GM19099 (cell line): ENCODE measurements around the gene NBPF6.
"Not testable (repeated sequence)": the region's sequence is repeated elsewhere in the genome, so short reads cannot be mapped to it uniquely, and the experiment has no call there.

Experiments used
- POLR2A ChIP-seq: IDR thresholded peaks from 3 replicates; pipeline ENCODE4 v1.6.1; 2011; ENCODE audit warnings: low read depth; ENCODE audit not compliant: insufficient read length; ENCODE audit errors: extremely low read depth

NBPF6 gene

GRCh38 chr1:108450043-108450442 is at the start of gene NBPF6:
TSS of gene NBPF6 (plus strand) at chr1:108450343. CDS start at chr1:108450602, 259 bp downstream.
- TF ChIP-seq POLR2A: not testable (repeated sequence)

- TF ChIP-seq POLR2A: no peak
Measured at GRCh38 chr1:108478429-108479015, 28.4 kb downstream of the NBPF6 start.

- no peak for TF ChIP-seq POLR2A
Measured at GRCh38 chr1:108482708-108483107, 32.6 kb downstream of the NBPF6 start.

- TF ChIP-seq POLR2A: no peak
Measured at GRCh38 chr1:108502138-108502537, 52.0 kb downstream of the NBPF6 start.

- TF ChIP-seq POLR2A: no peak
Measured at GRCh38 chr1:108502624-108503023, 52.5 kb downstream of the NBPF6 start.

- TF ChIP-seq POLR2A: no peak
Measured at GRCh38 chr1:108503062-108503733, 53.1 kb downstream of the NBPF6 start.

GRCh38 chr1:108504447-108504846 is 54.3 kb downstream of the NBPF6 start:
- no peak for TF ChIP-seq POLR2A

- TF ChIP-seq POLR2A: no peak
Measured at GRCh38 chr1:108505763-108506070, 55.6 kb downstream of the NBPF6 start.

- TF ChIP-seq POLR2A: no peak
Measured at GRCh38 chr1:108511764-108512163, 61.6 kb downstream of the NBPF6 start.

- TF ChIP-seq POLR2A: no peak
Measured at GRCh38 chr1:108512239-108513043, 62.3 kb downstream of the NBPF6 start.

- TF ChIP-seq POLR2A: no peak
Measured at GRCh38 chr1:108513044-108513415, 62.9 kb downstream of the NBPF6 start.
